A549 (cell line): ENCODE data around the gene PRKN.

ENCODE experiments used
- EHMT2 ChIP-seq: fragments of 200-600 bp; sonication (generic); IDR thresholded peaks from 2 replicates; pipeline ENCODE4 v1.6.1; 2016; ENCODE audit warnings: antibody characterized with exemption, low read depth, mild to moderate bottlenecking, moderate library complexity
- ESRRA ChIP-seq: fragments of 150-350 bp; IDR thresholded peaks from 2 replicates; pipeline ENCODE4 v1.6.1; 2014; ENCODE audit warnings: mild to moderate bottlenecking, low read length, borderline replicate concordance
- NR3C1 ChIP-seq: fragments of >200 bp; sonication (Bioruptor Twin); formaldehyde crosslinking; IDR thresholded peaks from 3 replicates; pipeline ENCODE4 v1.6.1; 2017

DNA sequence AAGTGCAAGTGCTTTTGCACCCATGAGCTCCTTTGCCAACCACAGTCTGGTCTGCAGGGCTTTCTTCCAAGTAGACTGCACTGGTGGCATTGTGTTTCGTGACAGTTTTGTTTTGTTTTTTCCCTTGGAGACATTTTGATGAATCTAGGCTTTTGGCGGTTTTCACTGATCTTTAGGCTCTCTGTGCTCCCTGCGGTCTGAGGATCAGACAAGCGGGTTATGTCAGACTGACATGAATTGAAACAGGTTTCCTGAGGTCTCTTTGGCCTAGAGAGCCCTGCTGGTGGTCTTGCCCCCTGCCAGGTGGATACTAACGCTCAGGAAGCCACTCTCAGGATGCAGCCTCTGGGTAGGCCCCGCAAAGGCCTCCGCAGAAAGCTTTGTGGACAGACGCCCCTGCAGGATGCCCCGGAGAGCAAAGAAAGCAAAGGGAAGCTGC lies 898.3 kb downstream of the PRKN start:
- TF ChIP-seq NR3C1 (no peak), ESRRA (no peak), EHMT2 (no peak)
